ES-I3 (cell line): ENCODE results near the gene EFCC1.

Experiments
- H3K36me3 ChIP-seq: 2 replicates; pipeline ENCODE4 v1.6.1; 2013; ENCODE audit warnings: mild to moderate bottlenecking, low read length, control low read depth, moderate library complexity; ENCODE audit not compliant: insufficient read depth
- H3K4me1 ChIP-seq: 2 replicates; pipeline ENCODE4 v1.6.1; 2013; ENCODE audit warnings: mild to moderate bottlenecking, control low read depth, low read length; ENCODE audit not compliant: insufficient read depth
- H3K9ac ChIP-seq: 2 replicates; pipeline ENCODE4 v1.6.1; 2013; ENCODE audit warnings: low read depth, mild to moderate bottlenecking, low read length, moderate library complexity
- H3K9me3 ChIP-seq: 2 replicates; pipeline ENCODE4 v1.6.1; 2013; ENCODE audit warnings: mild to moderate bottlenecking, low read length, moderate library complexity; ENCODE audit not compliant: control insufficient read depth, insufficient read depth

EFCC1 gene

GRCh38 chr3:129056451-129057173 is 55.5 kb downstream of the EFCC1 start:
- H3K9ac ChIP-seq: no peak overlapping the region
- no peaks in the 10 kb centered on the region; the same call in 1 of the 2 replicates for H3K4me1 ChIP-seq
- no peaks in the 10 kb centered on the region for H3K36me3 ChIP-seq
- H3K9me3 ChIP-seq: no peaks in the 10 kb centered on the region

- Histone ChIP-seq H3K36me3 (no peaks in the 10 kb centered on the region), H3K4me1 (no peaks in the 10 kb centered on the region; the same call in 1 of the 2 replicates), H3K9me3 (no peaks in the 10 kb centered on the region), H3K9ac (no peak overlapping the region)
These were observed 56.1 kb downstream of the EFCC1 start for GRCh38 chr3:129057249-129057648.

- Histone ChIP-seq H3K36me3 (no peaks in the 10 kb centered on the region), H3K4me1 (no peaks in the 10 kb centered on the region; the same call in 1 of the 2 replicates), H3K9ac (no peak overlapping the region), H3K9me3 (no peaks in the 10 kb centered on the region)
These were observed 57.5 kb downstream of the EFCC1 start for GRCh38 chr3:129058441-129059200.

GRCh38 chr3:129059311-129059958 is 58.3 kb downstream of the EFCC1 start:
- H3K9ac ChIP-seq: no peak overlapping the region
- no peaks in the 10 kb centered on the region for H3K36me3 ChIP-seq
- no peaks in the 10 kb centered on the region for H3K9me3 ChIP-seq
- H3K4me1 ChIP-seq: no peaks in the 10 kb centered on the region; the same call in 1 of the 2 replicates

- H3K9me3 ChIP-seq: no peaks in the 10 kb centered on the region
These were observed 59.3 kb downstream of the EFCC1 start, which contains the start of gene GP9 for GRCh38 chr3:129060276-129061022. GP9 (plus strand) TSS chr3:129060779; CDS start chr3:129061740, 961 bp downstream.

GRCh38 chr3:129061023-129061887 is 60.2 kb downstream of the EFCC1 start:
- no peak overlapping the region for H3K9ac ChIP-seq
- H3K4me1 ChIP-seq: no peaks in the 10 kb centered on the region; the same call in 1 of the 2 replicates
- H3K9me3 ChIP-seq: no peaks in the 10 kb centered on the region
- H3K36me3 ChIP-seq: no peaks in the 10 kb centered on the region

More at GRCh38 chr3:129060276-129061022, 59.3 kb downstream of the EFCC1 start, which contains the start of gene GP9:
- Histone ChIP-seq H3K4me1 (no peaks in the 10 kb centered on the region; the same call in 1 of the 2 replicates), H3K9ac (no peak within 1 kb of the TSS), H3K36me3 (no peaks in the 10 kb centered on the region)

GRCh38 chr3:129061888-129062834 is 61.1 kb downstream of the EFCC1 start:
- Histone ChIP-seq H3K4me1 (no peaks in the 10 kb centered on the region; the same call in 1 of the 2 replicates), H3K9ac (no peak overlapping the region), H3K9me3 (no peaks in the 10 kb centered on the region), H3K36me3 (no peaks in the 10 kb centered on the region)

- Histone ChIP-seq H3K9ac (no peak overlapping the region), H3K9me3 (no peaks in the 10 kb centered on the region), H3K36me3 (no peaks in the 10 kb centered on the region), H3K4me1 (no peaks in the 10 kb centered on the region; the same call in 1 of the 2 replicates)
These were observed 62.1 kb downstream of the EFCC1 start for GRCh38 chr3:129063091-129063640.

GRCh38 chr3:129063841-129064482 is 62.9 kb downstream of the EFCC1 start:
- H3K9me3 ChIP-seq: no peaks in the 10 kb centered on the region
- H3K36me3 ChIP-seq: no peaks in the 10 kb centered on the region
- H3K9ac ChIP-seq: no peak overlapping the region
- H3K4me1 ChIP-seq: no peaks in the 10 kb centered on the region

GRCh38 chr3:129065016-129065719 is 64.1 kb downstream of the EFCC1 start:
- H3K9me3 ChIP-seq: no peaks in the 10 kb centered on the region
- no peak overlapping the region for H3K9ac ChIP-seq
- H3K36me3 ChIP-seq: no peaks in the 10 kb centered on the region
- no peaks in the 10 kb centered on the region for H3K4me1 ChIP-seq

GRCh38 chr3:129065720-129066073 is 64.6 kb downstream of the EFCC1 start:
- no peaks in the 10 kb centered on the region for H3K4me1 ChIP-seq
- H3K36me3 ChIP-seq: no peaks in the 10 kb centered on the region
- H3K9ac ChIP-seq: no peak overlapping the region
- no peaks in the 10 kb centered on the region for H3K9me3 ChIP-seq
